ENCODE results near the gene NSG1. TPM values are rescaled to one million over a fixed set of nuclear protein-coding genes. Genes with fewer than 3 reads are reported as not detected.

Gene NSG1
- total RNA-seq, 2 donors from 2014 or later, result 17.1 to 88.8 TPM

- peak overlapping the region; percentile 37 to 48 for H3K4me3 ChIP-seq
- peaks cover 2% of the 10 kb centered on the region for H3K27me3 ChIP-seq (replicated peaks; ENCODE audit: insufficient read depth)
- TF ChIP-seq POLR2AphosphoS5 (IDR thresholded peaks at IDR 0.05) (no peak), CTCF (IDR thresholded peaks at IDR 0.05) (no peak), POLR2A (IDR thresholded peaks at IDR 0.05) (no peak)
- no peak for DNase-seq (ENCODE audit: low spot score)
- intact Hi-C loops (cut with DNase I), result no loop called here
- WGBS, result 5% methylated on average over 51 of the region's 62 CpGs
- no peak overlapping the region for H3K27ac ChIP-seq
- H3K9me3 ChIP-seq, result no peaks in the 10 kb centered on the region
- no peaks in the 10 kb centered on the region for H3K36me3 ChIP-seq
- H3K4me1 ChIP-seq (replicated peaks), result no peaks in the 10 kb centered on the region
These were observed 819 bp downstream of the NSG1 start for GRCh38 chr4:4387531-4388310.

- Histone ChIP-seq H3K4me3 (no peak overlapping the region), H3K27me3 (replicated peaks; ENCODE audit: insufficient read depth) (peaks cover 2% of the 10 kb centered on the region), H3K27ac (no peak overlapping the region), H3K36me3 (no peaks in the 10 kb centered on the region), H3K4me1 (replicated peaks) (no peaks in the 10 kb centered on the region), H3K9me3 (no peaks in the 10 kb centered on the region)
- intact Hi-C loops (cut with DNase I), result no loop called here
- TF ChIP-seq POLR2AphosphoS5 (IDR thresholded peaks at IDR 0.05) (no peak), CTCF (IDR thresholded peaks at IDR 0.05) (no peak), POLR2A (IDR thresholded peaks at IDR 0.05) (no peak)
- 30% methylated on average over 8 of the region's 8 CpGs for WGBS
- DNase-seq (ENCODE audit: low spot score), result no peak
These were observed 1.4 kb downstream of the NSG1 start for GRCh38 chr4:4388311-4388790.

- Histone ChIP-seq H3K9me3 (no peaks in the 10 kb centered on the region), H3K27me3 (replicated peaks; ENCODE audit: insufficient read depth) (peaks cover 2% of the 10 kb centered on the region)
- WGBS, result 60% methylated on average over 18 of the region's 18 CpGs
These were observed 2.1 kb downstream of the NSG1 start for GRCh38 chr4:4388836-4389575.

GRCh38 chr4:4390046-4390445 is 3.1 kb downstream of the NSG1 start:
- DNase-seq (ENCODE audit: low spot score), result no peak
- Histone ChIP-seq H3K27ac (no peak overlapping the region), H3K4me3 (no peak overlapping the region), H3K36me3 (no peaks in the 10 kb centered on the region), H3K27me3 (replicated peaks; ENCODE audit: insufficient read depth) (no peaks in the 10 kb centered on the region), H3K4me1 (replicated peaks) (no peaks in the 10 kb centered on the region), H3K9me3 (no peaks in the 10 kb centered on the region)
- 81% methylated on average over 7 of the region's 7 CpGs for WGBS
- TF ChIP-seq POLR2A (IDR thresholded peaks at IDR 0.05), result no peak
- TF ChIP-seq CTCF (IDR thresholded peaks at IDR 0.05), result no peak
- intact Hi-C loops (cut with DNase I), result no loop called here

More at GRCh38 chr4:4388836-4389575, 2.1 kb downstream of the NSG1 start:
- intact Hi-C loops (cut with DNase I), result no loop called here
- no peak overlapping the region for H3K4me3 ChIP-seq
- H3K4me1 ChIP-seq (replicated peaks), result no peaks in the 10 kb centered on the region
- no peaks in the 10 kb centered on the region for H3K36me3 ChIP-seq
- TF ChIP-seq POLR2A (IDR thresholded peaks at IDR 0.05) (no peak), POLR2AphosphoS5 (IDR thresholded peaks at IDR 0.05) (peak; percentile 13)
- peak; percentile 37 for DNase-seq (ENCODE audit: low spot score)
- no peak overlapping the region for H3K27ac ChIP-seq

GRCh38 chr4:4390515-4391240 is 3.8 kb downstream of the NSG1 start:
- intact Hi-C loops (cut with DNase I), result no loop called here
- Histone ChIP-seq H3K27ac (no peak overlapping the region), H3K9me3 (no peaks in the 10 kb centered on the region), H3K4me1 (replicated peaks) (no peaks in the 10 kb centered on the region), H3K27me3 (replicated peaks; ENCODE audit: insufficient read depth) (no peaks in the 10 kb centered on the region), H3K36me3 (no peaks in the 10 kb centered on the region), H3K4me3 (no peak overlapping the region)
- WGBS, result 82% methylated on average over 10 of the region's 11 CpGs
- TF ChIP-seq CTCF (IDR thresholded peaks at IDR 0.05) (no peak), POLR2A (IDR thresholded peaks at IDR 0.05) (no peak), POLR2AphosphoS5 (IDR thresholded peaks at IDR 0.05) (no peak)
- no peak for DNase-seq (ENCODE audit: low spot score)
